GM10266 (cell line): ENCODE measurements around the gene MIA2.

Experiments used
- DNase-seq: peaks from one replicate; pipeline ENCODE4 v3.0.0; 2012; ENCODE audit errors: extremely low spot score
- CTCF ChIP-seq: IDR thresholded peaks from 2 replicates; pipeline ENCODE4 v1.5.1; 2012; ENCODE audit warnings: mild to moderate bottlenecking, low read depth; ENCODE audit not compliant: control insufficient read depth, insufficient read depth; ENCODE audit errors: missing control alignments

The MIA2 gene

DNA sequence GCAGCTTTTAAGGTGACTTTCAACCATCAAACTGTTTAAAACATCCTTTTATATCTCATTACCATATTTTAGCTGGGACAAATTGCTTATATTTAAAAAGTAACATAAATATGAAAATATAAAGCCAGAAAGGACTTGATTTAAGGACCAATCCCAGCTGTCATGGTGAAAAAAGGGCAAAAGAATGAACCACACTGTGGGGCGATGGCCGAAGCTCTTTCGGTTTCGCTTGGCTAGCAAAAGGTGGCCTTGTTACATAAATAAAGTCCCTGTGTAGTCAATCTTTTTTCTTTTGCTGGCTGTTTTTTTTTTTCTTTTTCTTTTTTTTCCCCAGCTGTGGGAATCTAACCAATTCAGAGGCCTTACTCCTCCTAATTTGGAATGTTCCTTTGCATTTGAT lies 147.7 kb downstream of the MIA2 start:
- TF ChIP-seq CTCF = no peak
- DNase-seq = no peak

DNA sequence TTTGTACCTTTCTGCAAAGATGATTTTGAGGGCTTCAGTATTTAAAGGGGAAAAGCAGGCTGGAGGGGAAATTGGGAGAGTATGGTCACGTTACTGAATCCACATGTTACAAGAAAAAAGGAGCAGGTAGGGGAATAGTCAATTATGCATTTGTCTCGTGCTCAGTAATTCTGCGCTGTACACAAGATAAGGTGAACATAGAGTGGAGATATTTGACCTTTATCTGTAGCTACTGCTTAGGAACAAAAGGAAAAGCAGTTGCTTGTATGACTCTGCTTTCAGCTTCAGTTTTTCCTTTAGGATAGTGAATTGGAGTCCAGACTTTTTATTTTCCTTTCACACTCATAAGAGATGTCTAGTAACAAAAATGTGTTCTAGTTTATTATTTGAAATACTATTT lies 148.7 kb downstream of the MIA2 start:
- no peak for TF ChIP-seq CTCF
- no peak for DNase-seq

DNA sequence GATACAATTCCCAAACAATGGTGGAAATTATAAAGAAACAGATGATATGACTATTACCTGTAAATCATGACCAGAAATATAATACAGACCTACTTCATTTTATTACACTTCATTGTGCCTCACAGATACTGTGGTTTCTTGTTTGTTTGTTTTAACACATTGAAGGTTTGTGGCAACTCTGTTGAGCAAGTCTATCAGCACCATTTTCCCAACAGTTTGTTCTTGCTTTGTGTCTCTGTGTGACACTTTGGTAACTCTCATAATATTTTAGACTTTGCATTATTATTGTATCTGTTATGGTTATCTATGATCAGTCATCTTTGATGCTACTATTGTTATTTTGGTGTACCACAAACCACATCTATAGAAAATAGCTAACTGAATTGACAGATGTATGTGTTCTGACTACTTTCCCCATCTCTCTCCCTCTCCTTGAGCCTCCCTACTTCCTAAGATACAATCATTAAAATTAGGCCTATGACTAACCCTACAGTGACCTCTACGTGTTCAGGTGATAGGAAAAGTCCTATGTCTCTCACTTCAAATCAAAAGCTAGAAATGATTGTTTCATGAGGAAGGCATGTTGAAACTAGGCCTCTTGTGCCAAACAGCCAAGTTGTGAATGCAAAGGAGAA lies 149.4 kb downstream of the MIA2 start:
- no peak for TF ChIP-seq CTCF
- DNase-seq = no peak

DNA sequence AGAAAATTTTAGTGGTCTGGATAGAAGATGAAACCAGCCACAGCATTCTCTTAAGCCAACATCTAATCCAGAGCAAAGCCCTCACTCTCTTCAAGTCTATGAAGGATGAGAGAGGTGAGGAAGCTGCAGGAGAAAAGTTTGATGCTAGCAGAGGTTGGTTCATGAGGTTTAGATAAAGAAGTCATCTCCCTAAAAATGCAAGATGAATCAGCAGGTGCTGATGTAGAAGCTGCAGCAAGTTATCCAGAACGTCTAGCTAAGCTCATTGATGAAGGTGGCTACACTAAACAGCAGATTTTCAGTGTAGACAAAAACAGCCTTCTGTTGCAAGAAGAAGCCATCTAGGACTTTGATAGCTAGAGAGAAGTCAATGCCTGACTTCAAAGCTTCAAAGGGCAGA lies 150.0 kb downstream of the MIA2 start:
- TF ChIP-seq CTCF = no peak
- DNase-seq = no peak

- DNase-seq = no peak
- no peak for TF ChIP-seq CTCF
Measured at GRCh38 chr14:39384177-39384576, 150.5 kb downstream of the MIA2 start.

DNA sequence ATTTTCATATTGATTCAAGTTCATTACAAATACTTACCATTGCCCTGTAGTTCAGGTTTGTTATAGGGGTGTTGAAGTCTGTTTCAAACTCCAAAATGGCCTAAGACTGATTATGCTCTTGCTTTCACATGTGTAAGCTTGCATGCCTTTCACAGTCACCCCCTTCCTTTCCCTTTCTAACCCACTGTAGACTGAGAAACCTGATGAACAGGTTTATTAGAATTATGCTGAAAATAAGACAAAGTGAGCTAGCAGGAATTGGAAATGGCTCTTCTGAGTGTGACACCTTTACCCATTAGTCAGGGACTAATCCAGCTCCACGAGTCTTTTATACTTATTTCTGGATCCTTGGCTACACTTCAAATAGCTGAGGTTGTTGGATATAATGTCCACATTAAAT lies 159.6 kb downstream of the MIA2 start:
- DNase-seq = no peak
- no peak for TF ChIP-seq CTCF

- no peak for DNase-seq
- TF ChIP-seq CTCF = no peak
Measured at GRCh38 chr14:39395555-39396254, 162.0 kb downstream of the MIA2 start.
